IPS-NIHi11 (cell line): ENCODE results near the gene DUS3L.
A peak's percentile ranks its signal among the peaks of the same experiment; 100 is the strongest.

Experiments used
- DNase-seq: peaks from one replicate; pipeline ENCODE4 v3.0.0; 2012; ENCODE audit warnings: mixed read lengths, low spot score

Gene DUS3L

DNA sequence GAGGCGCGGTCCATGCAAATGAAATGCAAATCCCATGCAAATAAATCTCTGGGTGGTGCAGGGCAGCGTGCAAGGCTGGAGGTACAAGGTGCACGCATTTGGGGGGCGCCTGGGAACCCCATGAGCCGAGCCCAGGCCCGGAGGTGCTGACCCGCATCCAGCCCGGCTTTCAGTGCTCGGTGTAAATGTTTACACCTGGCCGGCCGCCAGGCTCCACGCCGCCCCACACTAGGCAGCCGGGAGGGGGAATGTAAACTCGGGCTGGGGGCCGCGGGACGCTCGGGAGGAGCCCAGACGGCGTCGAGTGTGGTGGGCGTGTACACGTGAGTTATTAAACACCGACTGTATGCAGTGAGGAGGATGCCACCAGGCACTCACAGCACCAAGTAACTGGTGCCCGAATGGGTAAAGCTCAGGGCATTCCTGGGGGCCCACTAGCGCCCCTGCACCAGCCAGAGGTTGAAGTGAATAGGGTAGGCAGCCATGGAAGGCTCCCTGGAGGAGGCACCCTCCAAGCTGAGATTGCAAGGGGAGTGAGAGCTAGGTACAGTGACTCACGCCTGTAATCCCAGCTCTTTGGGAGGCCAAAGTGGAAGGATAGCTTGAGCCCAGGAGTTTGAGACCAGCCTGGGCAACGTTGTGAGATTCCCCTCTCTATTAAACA, 31.4 kb upstream of the DUS3L start:
- no peak for DNase-seq

DNA sequence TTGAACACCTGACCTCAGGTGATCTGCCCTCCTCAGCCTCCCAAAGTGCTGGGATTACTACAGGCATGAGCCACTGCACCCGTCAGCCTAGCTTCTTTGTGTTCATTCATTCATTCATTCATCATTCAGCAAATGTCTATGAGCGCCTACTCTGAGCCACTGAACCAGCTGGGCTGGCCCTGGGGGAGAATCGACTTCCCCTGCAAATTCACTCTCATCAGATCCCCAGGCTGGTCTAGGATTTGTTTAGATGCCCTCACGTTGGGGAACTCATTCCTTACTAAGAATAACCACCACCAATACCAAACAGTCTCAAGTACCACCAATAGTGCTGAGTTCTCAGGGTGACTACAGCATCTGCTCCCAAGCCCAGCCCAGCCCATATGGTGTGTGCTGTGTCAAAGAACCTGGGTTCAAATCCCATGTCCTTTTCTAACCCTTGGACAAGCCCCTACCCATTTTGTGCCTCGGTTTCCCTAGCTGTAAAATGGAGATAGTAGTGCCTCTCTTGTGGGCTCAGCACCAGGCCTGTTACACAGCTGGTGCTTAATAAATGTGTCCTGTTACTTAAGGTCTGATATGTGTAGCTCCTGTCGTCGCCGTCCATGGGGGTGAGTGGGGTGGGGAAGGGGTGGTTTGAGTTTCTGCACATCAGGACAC, 30.7 kb upstream of the DUS3L start:
- no peak for DNase-seq

DNA sequence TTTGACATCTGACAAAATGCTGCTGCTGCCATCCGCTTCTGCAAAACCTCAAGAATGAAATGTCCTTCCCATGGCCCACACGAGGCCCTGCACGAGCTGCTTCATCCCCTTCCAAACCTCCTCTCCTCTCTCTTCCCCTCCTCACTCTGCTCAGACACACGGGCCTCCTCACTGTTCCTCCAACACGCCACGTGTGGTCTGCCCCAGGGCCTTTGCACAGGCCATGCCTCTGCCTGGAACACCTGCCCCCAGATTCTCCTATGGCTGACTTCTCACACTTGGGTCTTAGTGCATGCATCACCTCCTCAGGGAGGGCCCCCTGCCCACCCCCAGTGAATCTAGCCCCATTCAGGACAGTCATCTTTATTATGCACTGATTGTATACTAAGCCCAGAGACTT, 29.8 kb upstream of the DUS3L start:
- no peak for DNase-seq

DNA sequence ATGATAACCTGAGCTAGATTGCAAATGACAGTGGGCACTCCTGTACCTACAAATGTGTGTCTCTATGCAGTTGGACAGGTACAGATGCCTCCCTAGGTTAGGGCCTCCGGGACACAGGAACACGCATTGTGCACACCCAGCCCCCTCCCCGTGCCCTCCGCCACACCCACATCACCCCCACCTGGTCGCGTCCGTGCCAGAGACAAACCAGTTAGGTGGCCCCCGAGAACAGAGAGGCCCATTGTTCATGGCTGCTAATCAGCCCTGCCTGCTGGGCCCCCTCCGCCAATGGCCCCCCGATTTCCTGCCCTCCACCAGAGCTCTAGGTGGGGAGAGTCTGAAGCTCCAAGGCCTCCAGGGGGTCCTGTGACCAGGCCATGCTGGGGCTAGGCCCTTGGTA, 27.6 kb upstream of the DUS3L start:
- no peak for DNase-seq

DNA sequence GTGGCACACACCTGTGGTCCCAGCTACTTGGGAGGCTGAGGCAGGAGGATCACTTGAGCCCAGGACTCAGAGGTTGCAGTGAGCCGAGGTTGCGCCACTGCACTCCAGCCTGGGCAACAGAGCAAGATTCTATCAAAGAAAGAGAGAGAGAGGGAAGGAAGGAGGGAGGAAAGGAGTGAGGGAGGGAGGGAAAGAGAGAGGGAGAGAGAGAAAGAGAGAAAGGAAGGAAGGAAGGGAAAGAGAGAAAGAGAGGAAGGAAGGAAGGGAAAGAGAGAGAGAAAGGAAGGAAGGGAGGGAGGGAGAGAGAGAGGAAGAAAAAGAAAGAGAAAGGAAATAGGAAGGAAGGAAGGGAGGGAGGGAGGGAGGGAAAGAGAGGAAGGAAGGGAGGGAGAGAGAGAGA, 26.3 kb upstream of the DUS3L start:
- DNase-seq = no peak

DNA sequence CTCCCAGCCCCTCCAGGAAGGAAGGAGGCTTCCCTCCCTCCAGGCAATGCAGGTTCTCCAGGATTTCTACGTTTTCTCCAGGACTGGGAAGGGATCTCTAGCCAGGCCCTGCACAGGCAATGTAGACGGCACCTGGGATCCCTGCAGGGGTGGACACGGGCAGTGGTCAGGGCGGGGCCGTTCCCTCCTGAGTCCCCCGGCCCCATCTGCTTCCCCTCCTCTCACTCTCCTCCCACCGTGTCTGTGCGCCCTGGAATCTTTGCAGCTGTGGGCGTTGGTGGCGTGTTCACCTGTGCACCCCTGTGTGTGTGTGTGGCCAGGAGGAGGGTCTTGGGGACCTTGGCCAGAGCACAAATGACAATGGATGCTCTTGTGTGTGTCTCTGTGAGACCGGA, 23.9 kb upstream of the DUS3L start:
- DNase-seq = no peak

DNA sequence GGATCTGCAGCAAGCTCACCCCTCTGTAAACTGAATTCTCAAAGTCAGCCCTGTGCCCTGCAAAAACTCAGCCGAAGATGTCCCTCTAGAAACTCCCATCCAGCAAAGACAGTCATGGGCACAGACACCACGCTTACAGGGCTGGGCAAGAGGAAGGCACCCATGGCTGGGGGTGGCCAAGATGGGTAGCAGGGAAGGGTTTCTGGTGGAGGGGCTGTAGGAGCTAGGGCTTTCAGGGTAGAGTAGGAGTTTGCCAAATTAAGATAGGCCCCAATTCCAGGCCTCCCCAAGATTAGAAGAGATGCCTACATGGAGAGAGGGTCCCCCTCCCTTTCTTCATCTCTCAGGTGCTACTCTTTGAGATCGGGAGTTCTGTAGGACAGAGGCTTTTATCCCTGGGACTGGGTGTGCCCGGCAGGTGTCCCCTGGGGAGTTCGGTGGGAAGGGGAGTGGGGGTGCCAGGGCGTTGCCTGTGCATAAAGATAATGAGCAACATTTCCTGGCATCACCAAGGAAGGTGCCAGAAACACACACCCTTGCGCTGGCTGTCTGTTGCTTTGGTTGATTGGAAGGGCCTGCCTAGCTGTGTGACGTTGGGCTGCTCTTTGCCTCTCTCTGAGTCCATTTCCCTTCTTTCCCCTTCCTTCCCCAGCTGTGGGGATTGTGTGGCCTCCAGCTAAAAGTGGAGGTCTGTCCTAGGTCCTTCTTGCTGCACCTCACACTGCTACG, 23.3 kb upstream of the DUS3L start:
- no peak for DNase-seq

DNA sequence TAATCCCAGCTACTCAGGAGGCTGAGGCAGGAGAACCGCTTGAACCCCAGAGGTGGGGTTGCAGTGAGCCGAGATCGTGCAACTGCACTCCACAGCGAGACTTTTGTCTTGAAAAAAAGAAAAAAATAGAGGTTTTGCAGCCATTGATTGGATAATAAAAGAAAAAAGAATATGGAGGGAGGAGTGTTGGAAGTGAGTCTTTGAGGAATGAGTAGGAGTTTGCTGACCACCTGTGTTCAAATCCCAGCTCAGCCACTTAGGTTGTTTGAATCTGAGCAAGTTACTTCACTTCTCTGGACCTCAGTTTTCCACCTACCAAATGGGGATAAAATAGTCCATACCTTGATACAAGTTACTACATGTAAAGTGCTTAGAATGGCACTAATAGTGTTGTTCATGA, 20.2 kb upstream of the DUS3L start:
- DNase-seq = no peak

DNA sequence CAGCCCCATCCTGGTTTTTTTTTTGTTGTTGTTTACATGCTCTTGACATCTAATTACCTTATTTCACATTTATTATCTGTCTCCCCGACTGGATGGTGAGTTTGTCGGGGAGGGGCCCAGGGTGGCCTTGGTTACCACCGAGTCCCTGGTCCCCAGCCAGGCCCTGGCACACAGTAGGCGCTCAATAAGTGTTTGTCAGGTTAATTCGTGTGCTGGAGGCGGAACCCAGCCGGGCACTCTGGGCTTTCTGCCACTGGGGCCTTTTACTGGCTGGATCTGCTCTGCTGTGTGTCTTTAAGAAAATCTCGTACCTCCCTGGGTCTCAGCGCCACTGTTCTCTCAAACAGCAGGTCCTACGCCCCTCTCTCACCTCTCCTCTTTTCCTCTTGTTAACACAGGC, 18.5 kb upstream of the DUS3L start:
- DNase-seq = no peak

DNA sequence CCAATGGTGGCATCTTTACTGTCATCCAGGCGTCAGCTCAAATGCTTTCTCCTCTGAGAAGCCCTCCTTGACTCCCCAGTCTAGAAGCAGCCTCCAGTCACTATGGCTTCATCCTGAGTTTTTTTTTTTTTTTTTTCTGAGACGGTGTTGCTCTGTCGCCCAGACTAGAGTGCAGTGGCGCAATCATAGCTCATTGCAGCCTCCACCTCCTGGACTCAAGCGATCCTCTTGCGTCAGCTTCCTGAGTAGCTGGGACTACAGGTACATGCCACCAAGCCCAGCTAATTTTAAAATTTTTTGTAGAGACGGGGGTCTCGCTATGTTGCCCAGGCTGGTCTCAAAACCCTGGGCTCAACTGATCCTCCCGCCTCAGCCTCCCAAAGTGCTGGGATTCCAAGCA, 18.1 kb upstream of the DUS3L start:
- no peak for DNase-seq

DNA sequence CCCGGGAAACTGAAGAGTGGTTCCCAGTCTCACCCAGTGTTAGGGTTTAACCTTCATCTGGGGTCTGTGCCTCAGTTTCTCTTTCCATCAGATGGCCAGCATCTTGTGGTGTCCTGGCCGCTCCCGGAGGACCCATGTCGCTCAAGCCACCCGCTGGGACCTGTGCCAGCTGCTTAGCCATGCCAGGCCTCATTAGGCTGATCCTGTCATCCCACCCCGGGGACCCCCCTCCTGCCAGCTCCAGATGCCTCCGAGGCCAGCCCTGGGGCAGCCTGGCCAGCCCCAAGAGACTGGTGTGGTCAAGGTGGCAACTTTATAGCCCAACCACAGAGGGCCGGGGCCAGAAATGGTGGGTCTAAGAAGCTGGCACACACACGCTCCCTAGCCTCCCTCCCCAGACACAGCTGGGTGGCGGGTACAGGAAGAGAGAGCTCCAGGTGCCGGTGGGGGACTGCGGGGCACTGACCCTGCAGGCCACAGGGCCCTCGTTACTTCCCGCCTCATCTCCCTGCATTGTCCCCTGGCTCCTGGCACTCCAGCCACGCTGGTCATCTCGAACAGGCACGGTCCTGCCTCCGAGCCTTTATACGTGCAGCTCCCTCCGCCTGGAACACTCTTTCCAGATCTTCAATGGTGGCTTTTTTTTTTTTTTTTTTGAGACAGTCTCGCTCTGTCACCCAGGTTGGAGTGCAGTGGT, 17.3 kb upstream of the DUS3L start:
- no peak for DNase-seq

DNA sequence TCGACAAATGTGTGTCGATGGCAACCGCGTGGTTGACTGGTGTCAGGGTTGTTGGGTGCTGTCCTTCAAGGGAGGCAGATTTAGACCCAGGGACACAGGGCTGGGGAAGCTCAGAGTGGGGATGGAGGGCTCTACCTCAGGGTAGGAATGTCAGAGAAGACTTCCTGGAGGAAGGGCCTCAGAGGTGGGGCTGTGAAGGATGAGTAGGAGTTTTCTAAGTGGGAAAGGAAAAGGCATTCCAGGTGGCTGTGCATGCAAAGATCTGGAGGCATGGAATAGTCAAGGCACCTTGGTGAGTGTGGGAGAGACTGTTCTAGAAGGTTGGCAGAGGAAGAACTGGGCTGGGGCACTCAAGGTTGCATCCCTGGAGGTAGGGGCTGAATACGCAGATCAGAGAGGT, 15.9 kb upstream of the DUS3L start:
- no peak for DNase-seq

DNA sequence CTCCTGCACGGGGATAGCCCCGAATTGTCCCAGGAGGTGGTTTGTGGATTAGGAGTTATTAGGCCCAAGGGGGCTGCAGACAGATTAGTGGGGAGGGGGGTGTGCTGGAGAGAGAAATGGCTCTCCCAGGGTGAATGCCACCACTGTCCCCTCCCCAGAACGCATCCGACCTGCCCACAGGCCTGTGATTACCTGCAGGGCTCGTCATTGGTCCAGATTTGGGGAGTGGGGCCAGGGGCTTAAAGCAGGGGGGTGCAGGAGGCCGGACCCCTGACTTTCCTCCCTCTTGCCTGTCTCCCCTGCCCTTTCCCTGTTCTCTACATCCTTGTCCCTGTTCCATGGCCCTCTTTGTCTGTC, 15.1 kb upstream of the DUS3L start:
- DNase-seq = no peak

DNA sequence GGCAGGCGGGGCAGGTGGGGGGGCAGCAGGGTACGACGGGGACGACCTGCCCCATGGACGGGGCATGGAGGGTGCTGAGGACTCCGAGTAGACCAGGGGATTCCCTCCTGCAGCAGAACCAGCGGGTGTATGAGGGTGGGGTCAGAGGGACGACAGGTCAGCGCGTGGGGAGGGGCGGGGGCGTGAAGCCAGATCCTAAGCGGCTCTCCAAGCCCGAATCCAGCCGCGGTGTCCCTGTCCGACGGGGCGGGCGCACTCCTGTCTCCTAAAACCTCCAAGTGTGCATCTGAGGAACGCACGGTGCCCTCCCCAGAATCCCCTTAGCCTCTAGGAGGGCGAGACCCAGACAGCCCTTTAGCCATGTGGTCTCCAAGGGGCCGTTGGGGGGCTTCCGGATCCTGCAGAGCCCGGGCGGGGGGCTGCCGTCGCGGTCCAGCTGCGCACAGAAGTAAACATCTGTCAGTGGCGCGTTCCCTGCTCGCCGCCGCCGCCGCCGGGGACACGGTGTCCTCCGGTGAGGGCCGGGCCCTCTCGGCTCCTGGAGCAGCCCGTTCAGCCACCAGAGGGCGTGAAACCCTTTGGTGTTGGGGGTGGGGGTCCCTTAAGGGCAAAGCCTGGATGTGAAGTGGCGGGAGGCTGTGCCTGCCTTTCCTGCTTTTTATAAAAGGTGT, 14.6 kb upstream of the DUS3L start:
- peak; percentile 94 for DNase-seq

DNA sequence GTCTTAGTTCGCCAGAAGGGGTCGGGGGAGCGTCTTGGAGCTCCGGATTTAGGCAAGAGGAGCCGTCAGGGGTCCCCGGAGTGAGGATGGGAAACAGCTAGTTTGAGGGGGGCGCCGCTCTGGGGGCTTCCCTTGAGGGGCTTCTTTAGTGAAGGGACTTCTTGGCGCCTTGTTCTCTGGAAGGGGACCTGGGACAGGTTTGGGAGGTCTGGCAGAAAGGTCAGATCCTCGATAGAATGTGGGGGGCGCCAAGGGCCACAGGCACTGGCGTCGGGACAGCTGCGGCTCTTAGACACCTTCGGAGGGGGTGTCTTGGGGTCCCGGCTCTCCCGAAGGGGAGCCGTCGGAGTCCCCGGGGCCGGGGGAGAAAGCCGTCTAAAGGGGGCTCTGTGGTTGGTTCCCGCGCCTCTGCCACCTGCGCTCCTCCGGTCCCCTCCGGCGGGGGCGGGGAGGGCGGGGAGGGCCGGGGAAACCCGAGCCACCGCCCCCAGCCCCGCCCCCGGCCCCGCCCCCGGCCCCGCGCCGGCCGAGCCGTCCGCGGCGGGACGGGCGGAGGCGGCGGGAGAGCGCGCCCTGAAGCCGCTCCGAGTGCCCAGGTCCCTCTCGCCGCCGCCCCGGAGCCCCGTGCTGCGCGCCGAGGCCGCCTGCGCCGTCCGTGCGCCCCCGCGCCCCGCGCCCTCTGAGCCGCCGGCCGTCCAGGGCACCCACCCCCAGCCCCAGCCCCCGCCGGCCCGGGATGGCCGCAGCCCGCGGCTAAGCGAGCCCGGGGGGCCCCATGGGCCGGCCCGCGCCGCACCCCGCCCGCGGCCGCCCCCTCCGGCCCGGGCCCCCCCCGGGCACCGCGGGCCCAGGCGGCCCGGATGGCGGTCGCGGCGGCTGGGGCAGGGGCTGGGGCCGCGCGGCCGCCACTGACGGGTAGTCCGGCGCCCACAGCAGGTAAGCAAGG, 13.8 kb upstream of the DUS3L start, which contains the start of gene NRTN:
Gene NRTN (plus strand): TSS at position 552 of the 946 bp plus-strand sequence. CDS start 19,099 bp downstream, outside the sequence.
- DNase-seq = peak; percentile 86

DNA sequence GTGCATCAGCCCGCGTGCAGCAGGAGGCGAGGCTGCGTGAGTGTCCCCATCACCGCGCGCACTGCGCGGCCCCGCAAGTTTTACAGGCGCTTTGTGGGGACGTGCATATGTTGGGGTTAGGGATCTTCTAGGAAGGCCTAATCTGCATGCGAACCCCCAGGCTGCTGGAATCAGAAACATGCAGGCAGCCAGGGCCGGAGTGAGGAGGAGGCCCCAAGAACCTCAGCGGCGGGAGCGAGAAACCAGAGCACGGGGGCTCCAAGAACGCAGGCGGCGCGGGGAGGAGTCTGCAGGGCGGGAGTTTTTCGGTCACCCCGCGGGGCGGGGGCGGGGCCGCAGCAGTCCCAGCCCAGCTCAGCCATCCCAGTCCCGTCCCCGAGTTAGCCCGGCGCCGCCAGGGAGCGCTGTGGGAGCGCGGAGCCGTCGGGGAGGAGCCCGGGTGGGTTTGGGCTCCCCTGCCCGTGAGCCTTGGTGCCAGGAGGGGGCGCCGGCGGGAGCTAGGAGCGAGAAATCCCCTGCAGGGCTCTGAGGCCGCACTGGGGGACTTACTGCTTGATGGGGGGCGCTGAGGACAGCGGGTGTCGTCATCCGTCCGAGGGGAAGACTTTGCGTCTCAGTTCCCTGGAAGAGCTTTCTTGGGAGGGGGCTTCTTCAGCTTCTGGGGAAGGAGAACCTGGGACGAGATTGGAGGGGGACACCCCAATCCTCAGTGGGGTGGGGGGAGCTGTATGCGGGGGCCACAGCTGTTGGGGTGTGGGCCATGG, 13.0 kb upstream of the DUS3L start:
- DNase-seq = peak; percentile 96

DNA sequence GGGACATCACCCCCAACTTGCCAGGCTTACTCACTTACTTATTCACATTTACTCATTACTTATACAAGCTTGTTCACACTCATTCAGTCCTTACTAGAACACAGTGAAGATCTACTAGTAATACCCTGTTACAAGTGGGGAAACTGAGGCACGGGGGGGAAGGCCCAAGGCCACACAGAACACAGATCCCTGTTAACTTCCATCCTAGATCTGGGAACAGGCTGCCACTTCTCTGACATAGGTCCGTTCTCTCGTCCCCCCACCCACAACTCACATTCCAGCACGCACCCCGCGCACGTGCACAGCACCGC, 12.4 kb upstream of the DUS3L start:
- no peak for DNase-seq

DNA sequence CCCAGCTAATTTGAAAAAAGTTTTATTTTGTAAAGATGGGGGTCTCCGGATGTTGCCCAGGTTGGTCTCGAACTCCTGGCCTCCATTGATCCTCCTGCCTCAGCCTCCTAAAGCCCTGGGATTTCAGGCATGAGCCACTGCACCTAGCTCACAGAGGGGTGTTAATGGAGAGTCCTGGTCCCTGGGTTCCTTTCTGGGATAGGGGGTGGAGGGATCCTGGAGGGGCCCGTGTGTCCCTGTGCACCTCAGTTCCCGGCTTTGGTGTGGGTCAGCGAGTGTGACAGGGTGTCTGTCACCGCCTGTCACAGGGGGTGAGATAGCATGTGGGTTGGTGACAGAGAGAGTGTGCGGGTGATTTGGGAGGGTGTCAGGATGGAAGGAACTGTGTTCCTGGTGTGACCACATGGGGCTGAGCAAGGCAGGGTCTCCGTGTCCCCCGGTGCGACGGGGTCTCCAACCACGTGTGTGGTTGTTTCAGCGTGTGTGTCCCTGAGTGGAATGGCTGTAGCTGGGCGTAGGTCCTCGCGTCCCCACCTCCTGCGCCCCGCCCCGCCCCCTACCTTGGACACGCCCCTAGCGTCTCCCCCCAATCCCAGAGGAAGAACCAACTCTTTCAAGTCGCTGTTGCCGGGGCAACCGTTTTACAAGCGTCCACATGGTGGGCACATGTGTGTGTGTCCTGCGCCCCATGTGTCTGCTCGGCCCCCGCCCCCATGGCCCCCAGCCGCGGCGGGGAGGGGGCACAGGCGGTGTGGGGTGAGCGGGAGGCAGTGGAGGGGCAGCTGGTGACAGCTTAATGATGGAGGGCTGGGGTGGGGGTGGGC, 11.0 kb upstream of the DUS3L start:
- DNase-seq = peak; percentile 80
